Measurements from ENCODE around the gene CTU2.

DNA sequence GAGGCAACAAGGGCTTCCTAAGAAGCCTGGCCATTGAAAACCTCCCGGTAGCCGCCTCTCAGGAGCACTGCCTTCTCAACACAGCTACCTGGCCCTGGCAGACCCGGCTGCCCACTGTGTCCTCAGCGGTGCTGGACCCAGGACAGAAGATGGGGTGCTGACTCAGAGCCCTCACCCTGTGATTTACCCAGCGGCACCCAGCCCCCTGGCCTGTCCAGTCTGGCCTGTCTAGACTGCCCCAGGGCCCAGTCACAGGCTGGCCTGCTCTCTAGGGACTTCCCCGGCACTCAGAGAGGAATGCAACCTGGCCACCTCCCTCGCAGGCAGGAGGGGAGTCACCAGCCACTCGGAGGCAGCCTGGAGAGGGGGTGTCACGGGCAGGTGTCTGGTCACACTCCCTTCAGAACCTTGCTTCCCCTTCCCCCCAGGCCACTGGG is 58.6 kb downstream of the CTU2 start:
- no peak for TF ChIP-seq JUND (IDR thresholded peaks at IDR 0.05; ENCODE audit: low read length)
- TF ChIP-seq POLR2AphosphoS5 (IDR thresholded peaks at IDR 0.05; ENCODE audit: low read depth, low read length): no peak
- TF ChIP-seq, protein P1, sequence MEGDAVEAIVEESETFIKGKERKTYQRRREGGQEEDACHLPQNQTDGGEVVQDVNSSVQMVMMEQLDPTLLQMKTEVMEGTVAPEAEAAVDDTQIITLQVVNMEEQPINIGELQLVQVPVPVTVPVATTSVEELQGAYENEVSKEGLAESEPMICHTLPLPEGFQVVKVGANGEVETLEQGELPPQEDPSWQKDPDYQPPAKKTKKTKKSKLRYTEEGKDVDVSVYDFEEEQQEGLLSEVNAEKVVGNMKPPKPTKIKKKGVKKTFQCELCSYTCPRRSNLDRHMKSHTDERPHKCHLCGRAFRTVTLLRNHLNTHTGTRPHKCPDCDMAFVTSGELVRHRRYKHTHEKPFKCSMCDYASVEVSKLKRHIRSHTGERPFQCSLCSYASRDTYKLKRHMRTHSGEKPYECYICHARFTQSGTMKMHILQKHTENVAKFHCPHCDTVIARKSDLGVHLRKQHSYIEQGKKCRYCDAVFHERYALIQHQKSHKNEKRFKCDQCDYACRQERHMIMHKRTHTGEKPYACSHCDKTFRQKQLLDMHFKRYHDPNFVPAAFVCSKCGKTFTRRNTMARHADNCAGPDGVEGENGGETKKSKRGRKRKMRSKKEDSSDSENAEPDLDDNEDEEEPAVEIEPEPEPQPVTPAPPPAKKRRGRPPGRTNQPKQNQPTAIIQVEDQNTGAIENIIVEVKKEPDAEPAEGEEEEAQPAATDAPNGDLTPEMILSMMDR (IDR thresholded peaks at IDR 0.05; ENCODE audit: control extremely low read depth in 1 of 3, insufficient read depth in 1 of 3, low read depth in 1 of 3, low read length in 3 of 3): no peak
- no peak for TF ChIP-seq EP300 (IDR thresholded peaks at IDR 0.05; ENCODE audit: borderline replicate concordance in 1 of 2, low read depth in 2 of 2, low read length in 2 of 2)
- TF ChIP-seq TBP (IDR thresholded peaks at IDR 0.05; ENCODE audit: low read depth, low read length): no peak
- no peak for TF ChIP-seq NANOG (IDR thresholded peaks at IDR 0.05; ENCODE audit: insufficient read depth, low read depth, low read length, poor library complexity, severe bottlenecking)
- no peak for TF ChIP-seq EZH2 (IDR thresholded peaks at IDR 0.05; ENCODE audit: low read depth, low read length, severe bottlenecking)
- TF ChIP-seq POLR2A (IDR thresholded peaks at IDR 0.05; ENCODE audit: control extremely low read depth in 1 of 2, low read depth in 2 of 2, low read length in 2 of 2): no peak
- no peak for TF ChIP-seq CEBPB (IDR thresholded peaks at IDR 0.05; ENCODE audit: low read depth, low read length)
- no peak for TF ChIP-seq ZNF274 (IDR thresholded peaks at IDR 0.05; ENCODE audit: borderline replicate concordance, extremely low read depth, low read length)
- TF ChIP-seq, protein P2, sequence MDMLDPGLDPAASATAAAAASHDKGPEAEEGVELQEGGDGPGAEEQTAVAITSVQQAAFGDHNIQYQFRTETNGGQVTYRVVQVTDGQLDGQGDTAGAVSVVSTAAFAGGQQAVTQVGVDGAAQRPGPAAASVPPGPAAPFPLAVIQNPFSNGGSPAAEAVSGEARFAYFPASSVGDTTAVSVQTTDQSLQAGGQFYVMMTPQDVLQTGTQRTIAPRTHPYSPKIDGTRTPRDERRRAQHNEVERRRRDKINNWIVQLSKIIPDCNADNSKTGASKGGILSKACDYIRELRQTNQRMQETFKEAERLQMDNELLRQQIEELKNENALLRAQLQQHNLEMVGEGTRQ (IDR thresholded peaks at IDR 0.05; ENCODE audit: low read length): no peak
- no peak for TF ChIP-seq RFX5 (IDR thresholded peaks at IDR 0.05; ENCODE audit: borderline replicate concordance, low read depth, low read length)
- TF ChIP-seq HDAC6 (IDR thresholded peaks at IDR 0.05; ENCODE audit: low read depth, low read length): no peak
- TF ChIP-seq MAFK (IDR thresholded peaks at IDR 0.05; ENCODE audit: low read depth, low read length): no peak

All from H1 (cell line).